Esophagus mucosa (tissue), 1 donor: ENCODE measurements around the gene DAND5. TPM values are rescaled to one million over a fixed set of nuclear protein-coding genes. Genes with fewer than 3 reads are reported as not detected.

Source experiments
- ATAC-seq: fragments of 200-7000 bp; cut with Tn5 transposase; one replicate; pipeline ENCODE4 v1.9.1; 2020
- total RNA-seq: library from RNA; stranded (reverse); gene quantifications from one replicate; pipeline ENCODE4 v1.2.4, GENCODE V29; 2023
- donor health status: DM: yes; HTN: yes; CAD: no.

The DAND5 gene
- total RNA-seq, 1 donor from 2014 or later, result not detected

GRCh38 chr19:12994701-12995595 is 25.6 kb downstream of the DAND5 start, which contains the start of gene NFIX:
TSS of gene NFIX (plus strand) at chr19:12995475. CDS start at chr19:12995838, 363 bp downstream.
- ATAC-seq, result peak; percentile 15

GRCh38 chr19:12995596-12996405 is 26.4 kb downstream of the DAND5 start:
- peak; percentile 13 for ATAC-seq

- ATAC-seq, result peak; percentile 22
Measured at GRCh38 chr19:12996406-12997094, 27.2 kb downstream of the DAND5 start.

- ATAC-seq, result peak; percentile 1
Measured at GRCh38 chr19:12997179-12997966, 28.0 kb downstream of the DAND5 start.

- no peak for ATAC-seq
Measured at GRCh38 chr19:12997967-12998940, 28.9 kb downstream of the DAND5 start.

- ATAC-seq, result no peak
Measured at GRCh38 chr19:13001166-13001501, 31.8 kb downstream of the DAND5 start.

GRCh38 chr19:13001502-13002165 is 32.3 kb downstream of the DAND5 start:
- peak; percentile 1 for ATAC-seq

GRCh38 chr19:13002166-13002898 is 33.0 kb downstream of the DAND5 start:
- ATAC-seq, result peak; percentile 9

- peak; percentile 7 for ATAC-seq
Measured at GRCh38 chr19:13003081-13003480, 33.7 kb downstream of the DAND5 start.

- ATAC-seq, result peak; percentile 47
Measured at GRCh38 chr19:13004273-13004672, 34.9 kb downstream of the DAND5 start.

- ATAC-seq, result no peak
Measured at GRCh38 chr19:13005253-13005652, 35.9 kb downstream of the DAND5 start.

- ATAC-seq, result no peak
Measured at GRCh38 chr19:13005861-13006370, 36.5 kb downstream of the DAND5 start.

- ATAC-seq, result no peak
Measured at GRCh38 chr19:13006431-13007281, 37.3 kb downstream of the DAND5 start.

GRCh38 chr19:13007292-13008045 is 38.1 kb downstream of the DAND5 start:
- peak; percentile 14 for ATAC-seq

- ATAC-seq, result no peak
Measured at GRCh38 chr19:13008926-13009787, 39.8 kb downstream of the DAND5 start.
